Kidney glomerular epithelial cell (primary cell): ENCODE measurements around the gene SLC4A11.
A peak's percentile ranks its signal among the peaks of the same experiment; 100 is the strongest.
"Not testable (repeated sequence)": the region's sequence is repeated elsewhere in the genome, so short reads cannot be mapped to it uniquely, and the experiment has no call there.

Experiments used
- DNase-seq: peaks from one replicate; lab custom pipeline; 2025; lab: John Stamatoyannopoulos, UW

SLC4A11 gene

GRCh38 chr20:3227936-3228749 lies 10.8 kb downstream of the SLC4A11 start:
- DNase-seq = no peak

- peak; percentile 87 for DNase-seq
These were observed 11.5 kb downstream of the SLC4A11 start for GRCh38 chr20:3227506-3227905.

GRCh38 chr20:3226864-3227263 lies 12.1 kb downstream of the SLC4A11 start:
- DNase-seq = no peak

GRCh38 chr20:3226093-3226492 lies 12.9 kb downstream of the SLC4A11 start:
- DNase-seq = no peak

GRCh38 chr20:3224681-3225421 lies 14.1 kb downstream of the SLC4A11 start:
- DNase-seq = no peak

- no peak for DNase-seq
These were observed 14.9 kb downstream of the SLC4A11 start for GRCh38 chr20:3223994-3224680.

- no peak for DNase-seq
These were observed 15.4 kb downstream of the SLC4A11 start for GRCh38 chr20:3223651-3223993.

GRCh38 chr20:3222635-3223600 lies 16.1 kb downstream of the SLC4A11 start:
- peak; percentile 84 for DNase-seq

GRCh38 chr20:3221398-3222226 lies 17.4 kb downstream of the SLC4A11 start:
- DNase-seq = peak; percentile 24

- no peak for DNase-seq
These were observed 20.5 kb downstream of the SLC4A11 start for GRCh38 chr20:3218307-3218988.

- DNase-seq = not testable (repeated sequence)
These were observed 23.6 kb downstream of the SLC4A11 start for GRCh38 chr20:3215359-3215917.

- DNase-seq = no peak
These were observed 25.8 kb downstream of the SLC4A11 start for GRCh38 chr20:3213226-3213625.

- DNase-seq = no peak
These were observed 28.6 kb downstream of the SLC4A11 start for GRCh38 chr20:3210346-3210745.

GRCh38 chr20:3209946-3210317 lies 29.1 kb downstream of the SLC4A11 start:
- no peak for DNase-seq

- DNase-seq = peak; percentile 32
These were observed 29.6 kb downstream of the SLC4A11 start, which contains the start of gene ITPA for GRCh38 chr20:3209257-3209945. ITPA (plus strand) TSS chr20:3209498; CDS start chr20:3209552, 54 bp downstream.

- no peak for DNase-seq
These were observed 30.2 kb downstream of the SLC4A11 start for GRCh38 chr20:3208786-3209256.

GRCh38 chr20:3204124-3204794 lies 34.7 kb downstream of the SLC4A11 start, which contains the start of gene DDRGK1:
DDRGK1 (minus strand) TSS chr20:3204682; CDS start chr20:3204627, 55 bp downstream.
- peak; percentile 80 for DNase-seq
